GM12872 (cell line): ENCODE data around the gene ADIPOR1.

Experiments
- CTCF ChIP-seq: IDR thresholded peaks from 3 replicates; pipeline ENCODE4 v1.5.1; 2011; ENCODE audit warnings: low read depth, mild to moderate bottlenecking, low read length, moderate library complexity; ENCODE audit not compliant: insufficient read depth

The ADIPOR1 gene

GRCh38 chr1:202994756-202995155 lies 36.6 kb upstream of the ADIPOR1 start:
- no peak for TF ChIP-seq CTCF

- TF ChIP-seq CTCF = no peak
Measured at GRCh38 chr1:202991112-202991511, 33.0 kb upstream of the ADIPOR1 start.

GRCh38 chr1:202989879-202990278 lies 31.8 kb upstream of the ADIPOR1 start:
- no peak for TF ChIP-seq CTCF

GRCh38 chr1:202987922-202988583 lies 29.9 kb upstream of the ADIPOR1 start:
- no peak for TF ChIP-seq CTCF

GRCh38 chr1:202987255-202987654 lies 29.1 kb upstream of the ADIPOR1 start:
- TF ChIP-seq CTCF = no peak

GRCh38 chr1:202982715-202983430 lies 24.8 kb upstream of the ADIPOR1 start:
- no peak for TF ChIP-seq CTCF

GRCh38 chr1:202981939-202982338 lies 23.8 kb upstream of the ADIPOR1 start:
- no peak for TF ChIP-seq CTCF
